H1 (cell line): Measurements from ENCODE around the gene FAIM2. TPM values are rescaled to one million over a fixed set of nuclear protein-coding genes. Genes with fewer than 3 reads are reported as not detected.

Experiments used
- CTCF ChIA-PET: fragments of 300-600 bp; sonication (Branson Sonifier 250); formaldehyde crosslinking; loops from one replicate; lab custom pipeline; 2021; ENCODE audit not compliant: partially characterized antibody; lab: Charles Lee
- POLR2A ChIA-PET: fragments of 300-600 bp; sonication (Branson Sonifier 250); formaldehyde crosslinking; loops from one replicate; lab custom pipeline; 2021; ENCODE audit warnings: inconsistent platforms; ENCODE audit not compliant: partially characterized antibody; lab: Charles Lee
- DNase-seq, 2 experiments: peaks; one replicate each; pipeline versions ENCODE4 v3.0.0 to v3.0.0-alpha.2; 2010 to 2022; ENCODE audit warnings: low spot score in 2 of 2, low read depth in 1 of 2, mixed read lengths in 1 of 2
- FAIRE-seq: peaks from 2 replicates; lab custom pipeline; 2011; peaks lifted over from hg19 to GRCh38; lab: Jason Lieb, UNC
- H2AFZ ChIP-seq: 2 replicates; pipeline ENCODE4 v1.8.1; 2012; ENCODE audit warnings: low read length, inconsistent platforms
- H2AK5ac ChIP-seq: 2 replicates; pipeline ENCODE4 v1.6.1; 2013; ENCODE audit warnings: low read depth, low read length
- H2BK120ac ChIP-seq: replicated peaks from 2 replicates; pipeline ENCODE3; 2013; ENCODE audit warnings: low read depth, low read length, inconsistent platforms
- H2BK12ac ChIP-seq: 2 replicates; pipeline ENCODE4 v1.6.1; 2013; ENCODE audit warnings: low read depth, low read length
- H2BK15ac ChIP-seq: 2 replicates; pipeline ENCODE4 v1.6.1; 2013; ENCODE audit warnings: low read length
- H2BK20ac ChIP-seq: 2 replicates; pipeline ENCODE4 v1.6.1; 2013; ENCODE audit warnings: low read length
- H2BK5ac ChIP-seq: 2 replicates; pipeline ENCODE4 v1.6.1; 2013; ENCODE audit warnings: low read depth, low read length
- H3K14ac ChIP-seq: 2 replicates; pipeline ENCODE4 v1.6.1; 2013; ENCODE audit warnings: inconsistent platforms; ENCODE audit not compliant: insufficient read length
- H3K18ac ChIP-seq: 2 replicates; pipeline ENCODE4 v1.6.1; 2013; ENCODE audit warnings: low read length; ENCODE audit errors: extremely low read depth
- H3K23ac ChIP-seq: 2 replicates; pipeline ENCODE4 v1.6.1; 2013; ENCODE audit warnings: inconsistent platforms; ENCODE audit not compliant: insufficient read length
- H3K23me2 ChIP-seq: 2 replicates; pipeline ENCODE4 v1.6.1; 2013; ENCODE audit warnings: low read depth, low read length
- H3K27ac ChIP-seq: 2 replicates; pipeline ENCODE4 v1.6.1; 2011; ENCODE audit warnings: low read depth, low read length, inconsistent platforms
- H3K27me3 ChIP-seq, 4 experiments: replicated peaks in 1 of 4; 1 replicate in 1 of 4; 2 replicates in 3 of 4; pipeline versions ENCODE4 v1.6.1 to v1.8.1; 2011 to 2013; ENCODE audit warnings: low read length in 3 of 4, mild to moderate bottlenecking in 3 of 4, inconsistent platforms in 2 of 4, mixed read lengths in 2 of 4, moderate library complexity in 1 of 4; ENCODE audit not compliant: control insufficient read depth in 3 of 4, insufficient read depth in 3 of 4; ENCODE audit errors: extremely low read depth in 1 of 4
- H3K36me3 ChIP-seq, 4 experiments: 2 replicates each; pipeline versions ENCODE4 v1.6.1 to v1.8.1; 2011 to 2013; ENCODE audit warnings: mild to moderate bottlenecking in 4 of 4, low read length in 3 of 4, moderate library complexity in 2 of 4, control low read depth in 1 of 4, inconsistent platforms in 1 of 4; ENCODE audit not compliant: insufficient read depth in 4 of 4, control insufficient read depth in 2 of 4
- H3K4ac ChIP-seq: replicated peaks from 2 replicates; pipeline ENCODE3; 2013; ENCODE audit warnings: low read length, low read depth, mixed read lengths, inconsistent platforms; ENCODE audit not compliant: insufficient read length
- H3K4me1 ChIP-seq, 4 experiments: replicated peaks in 1 of 4; 1 replicate in 1 of 4; 2 replicates in 3 of 4; pipeline versions ENCODE4 v1.6.1 to v1.8.1; 2011 to 2013; ENCODE audit warnings: low read length in 3 of 4, inconsistent platforms in 2 of 4, mixed read lengths in 1 of 4; ENCODE audit not compliant: insufficient read depth in 4 of 4, control insufficient read depth in 3 of 4
- H3K4me2 ChIP-seq, 2 experiments: 2 replicates each; pipeline versions ENCODE4 v1.6.1 to v1.8.1; 2011 to 2013; ENCODE audit warnings: low read depth in 2 of 2, low read length in 2 of 2, control low read depth in 1 of 2, inconsistent platforms in 1 of 2, mild to moderate bottlenecking in 1 of 2; ENCODE audit not compliant: insufficient read depth in 1 of 2
- H3K4me3 ChIP-seq, 4 experiments: fragments of 200-600, 300-600 bp in 1 of 4; sonication (generic), shearing (Covaris generic), sonication (Bioruptor Twin) in 1 of 4; 2 replicates each; pipeline versions ENCODE4 v1.5.1 to v1.8.1; 2011 to 2016; ENCODE audit warnings: low read length in 4 of 4, low read depth in 3 of 4, control low read depth in 2 of 4, inconsistent platforms in 2 of 4, mild to moderate bottlenecking in 2 of 4, mixed read lengths in 1 of 4, moderate library complexity in 1 of 4; ENCODE audit not compliant: insufficient read depth in 2 of 4; ENCODE audit errors: extremely low read depth in 1 of 4
- H3K56ac ChIP-seq: replicated peaks from 2 replicates; pipeline ENCODE3; 2013; ENCODE audit warnings: low read depth, mild to moderate bottlenecking, mixed read lengths, low read length, inconsistent platforms; ENCODE audit not compliant: insufficient read length
- H3K79me1 ChIP-seq: 2 replicates; pipeline ENCODE4 v1.6.1; 2013; ENCODE audit warnings: low read depth, low read length, control low read depth
- H3K79me2 ChIP-seq, 2 experiments: 2 replicates each; pipeline versions ENCODE4 v1.6.1 to v1.8.1; 2012 to 2013; ENCODE audit warnings: low read length in 2 of 2, mild to moderate bottlenecking in 2 of 2, inconsistent platforms in 1 of 2; ENCODE audit not compliant: insufficient read depth in 2 of 2, control insufficient read depth in 1 of 2
- H3K9ac ChIP-seq, 4 experiments: replicated peaks in 1 of 4; 1 replicate in 1 of 4; 2 replicates in 3 of 4; pipeline versions ENCODE4 v1.6.1 to v1.8.1; 2011 to 2013; ENCODE audit warnings: low read depth in 3 of 4, low read length in 3 of 4, control low read depth in 2 of 4, mild to moderate bottlenecking in 2 of 4, moderate library complexity in 2 of 4, inconsistent platforms in 1 of 4; ENCODE audit errors: extremely low read depth in 1 of 4
- H3K9me3 ChIP-seq, 2 experiments: 2 replicates each; pipeline versions ENCODE4 v1.6.1 to v1.8.1; 2012 to 2013; ENCODE audit warnings: mild to moderate bottlenecking in 2 of 2, moderate library complexity in 2 of 2, control low read depth in 1 of 2, inconsistent platforms in 1 of 2, low read depth in 1 of 2, low read length in 1 of 2, mixed read lengths in 1 of 2; ENCODE audit not compliant: insufficient read depth in 2 of 2
- H4K20me1 ChIP-seq, 2 experiments: replicated peaks in 1 of 2; 2 replicates each; pipeline versions ENCODE3 to v1.8.1; 2011 to 2013; ENCODE audit warnings: inconsistent platforms in 2 of 2, low read length in 2 of 2, mild to moderate bottlenecking in 1 of 2; ENCODE audit not compliant: insufficient read depth in 2 of 2, control insufficient read depth in 1 of 2
- H4K5ac ChIP-seq: 2 replicates; pipeline ENCODE4 v1.6.1; 2013; ENCODE audit warnings: low read length, low read depth, mixed read lengths, inconsistent platforms; ENCODE audit not compliant: insufficient read length
- H4K8ac ChIP-seq: 2 replicates; pipeline ENCODE4 v1.8.0; 2013; ENCODE audit warnings: mild to moderate bottlenecking, moderate library complexity, low read length, inconsistent platforms; ENCODE audit not compliant: insufficient read depth; ENCODE audit errors: extremely low read depth
- H4K91ac ChIP-seq: replicated peaks from 2 replicates; pipeline ENCODE3; 2013; ENCODE audit warnings: low read length, mixed read lengths, inconsistent platforms; ENCODE audit not compliant: insufficient read length
- CHD2 ChIP-seq: IDR thresholded peaks from 2 replicates; pipeline ENCODE4 v1.6.1; 2012; ENCODE audit warnings: low read length, improper control_type of control experiment
- GABPA ChIP-seq: IDR thresholded peaks from 2 replicates; pipeline ENCODE4 v1.6.1; 2011; ENCODE audit warnings: mild to moderate bottlenecking, low read length, moderate library complexity, borderline replicate concordance; ENCODE audit not compliant: insufficient read depth
- GTF2F1 ChIP-seq: IDR thresholded peaks from 2 replicates; pipeline ENCODE4 v1.6.1; 2012; ENCODE audit warnings: low read depth, low read length, improper control_type of control experiment, borderline replicate concordance
- MAX ChIP-seq: IDR thresholded peaks from 2 replicates; pipeline ENCODE4 v1.6.1; 2012; ENCODE audit warnings: inconsistent platforms
- SP4 ChIP-seq: IDR thresholded peaks from 2 replicates; pipeline ENCODE4 v1.6.1; 2012; ENCODE audit warnings: low read length, inconsistent platforms
- USF2 ChIP-seq: IDR thresholded peaks from 2 replicates; pipeline ENCODE4 v1.6.1; 2011; ENCODE audit warnings: low read length, improper control_type of control experiment
- ZNF274 ChIP-seq: IDR thresholded peaks from 2 replicates; pipeline ENCODE4 v1.7.0; 2012; ENCODE audit warnings: low read length, borderline replicate concordance; ENCODE audit errors: extremely low read depth
- WGBS, 2 experiments: shearing (Covaris generic) in 1 of 2; methylation state at CpG; one replicate each; pipeline versions ENCODE4 v1.1.6 to v1.1.7; 2013 to 2015; ENCODE audit warnings: low lambda C conversion rate in 2 of 2, mixed read lengths in 2 of 2, inconsistent platforms in 1 of 2, low coverage in 1 of 2, missing lambda C conversion rate in 1 of 2; ENCODE audit not compliant: insufficient replicate concordance in 2 of 2, insufficient coverage in 1 of 2, insufficient read length in 1 of 2; ENCODE audit errors: extremely low coverage in 1 of 2, missing lambda C conversion rate in 1 of 2; 5-methylcytosine and 5-hydroxymethylcytosine counted together
- polyA plus RNA-seq, 7 experiments: library from polyadenylated mRNA; depleted of rRNA in 3 of 7; stranded (reverse) in 5 of 7; unstranded in 2 of 7; fragments of >200 nt in 5 of 7; fragments of 200-250 nt in 2 of 7; gene quantifications; 1 replicate in 5 of 7; 2 replicates in 1 of 7; 4 replicates in 1 of 7; pipeline versions ENCODE4 v1.2.1 to v1.2.3, GENCODE V29; 2011 to 2013; ENCODE audit warnings: missing spikeins in 2 of 7, mixed read lengths in 2 of 7
- total RNA-seq: library from RNA; stranded (reverse); fragmentation: NEBNext Ultra II Directional; extraction: Animal tissue kit (Norgen Biotek cat#: 25700); gene quantifications from 2 replicates; pipeline ENCODE4 v1.2.1, GENCODE V29; 2021
- TF ChIP-seq, protein P1 (sequence below), 3 experiments: IDR thresholded peaks; 1 replicate in 2 of 3; 2 replicates in 1 of 3; pipeline versions ENCODE4 v1.5.1 to v1.6.1; 2011; ENCODE audit warnings: low read length in 3 of 3, mild to moderate bottlenecking in 3 of 3, inconsistent platforms in 2 of 3, low read depth in 1 of 3, moderate library complexity in 1 of 3; ENCODE audit not compliant: insufficient read depth in 1 of 3; ENCODE audit errors: control extremely low read depth in 1 of 3

The FAIM2 gene
- total and polyA plus RNA-seq, 2 of the 8 experiments (the other 6 are each of a cell fraction or from before 2014, with no cell fraction given): 0.89 to 1.3 TPM

DNA sequence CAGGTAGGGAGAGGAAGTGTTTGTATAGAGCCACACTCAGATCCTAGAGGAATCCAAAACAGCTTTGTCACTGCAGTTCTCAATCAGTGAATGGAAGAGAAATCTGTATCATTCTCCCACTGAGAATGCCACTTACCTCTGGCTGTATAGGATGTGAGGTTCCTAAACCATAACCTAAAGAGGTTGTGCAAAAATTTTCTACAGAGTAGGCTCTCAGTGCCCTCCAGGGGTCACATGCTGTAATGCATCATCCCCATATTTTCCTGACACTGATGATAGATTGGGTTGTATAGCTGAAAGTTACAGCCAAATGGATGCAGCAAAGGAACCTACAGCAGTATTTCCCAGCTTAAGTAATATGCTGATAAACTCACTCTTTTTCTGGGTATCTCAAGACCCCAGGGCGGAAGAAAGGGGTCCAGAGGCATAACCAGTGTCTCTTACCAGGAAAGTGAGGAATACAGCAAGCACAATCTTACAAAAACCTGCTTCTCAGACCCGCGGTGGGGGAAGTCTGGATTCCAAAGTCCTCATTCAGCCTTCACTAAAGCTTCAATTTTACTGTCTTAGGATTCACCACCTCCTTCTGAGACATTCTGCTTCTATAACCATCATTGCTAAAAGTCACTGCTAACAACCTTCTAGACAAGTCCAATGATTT is 64.6 kb downstream of the FAIM2 start:
- Histone ChIP-seq H4K91ac (no peak overlapping the region), H3K4me3 (no peak overlapping the region), H3K14ac (no peak overlapping the region), H2AFZ (no peak overlapping the region), H3K79me1 (no peaks in the 10 kb centered on the region), H2AK5ac (no peak overlapping the region), H2BK15ac (no peak overlapping the region), H2BK5ac (no peak overlapping the region), H3K23me2 (peaks cover 4% of the 10 kb centered on the region; the same call in 1 of the 2 replicates), H2BK20ac (no peak overlapping the region), H3K4me1 (peaks cover 2 to 5% (median 4%) of the 10 kb centered on the region in 4 experiments; a peak in 4 of 7 replicates), H3K18ac (no peak overlapping the region), H4K5ac (no peak overlapping the region), H4K8ac (no peak overlapping the region), H2BK120ac (no peak overlapping the region), H3K27me3 (no peaks in the 10 kb centered on the region), H3K9me3 (no peaks in the 10 kb centered on the region), H3K4ac (no peak overlapping the region), H4K20me1 (peaks cover 0 to 1% of the 10 kb centered on the region in 2 experiments), H3K56ac (no peak overlapping the region), H3K23ac (no peak overlapping the region), H3K79me2 (no peaks in the 10 kb centered on the region; a peak in 1 of 4 replicates), H3K27ac (no peak overlapping the region), H3K36me3 (no peaks in the 10 kb centered on the region), H3K9ac (no peak overlapping the region), H3K4me2 (no peak overlapping the region), H2BK12ac (no peak overlapping the region)
- FAIRE-seq (no peak), DNase-seq (no peak)
- WGBS, 2 experiments: 44% methylated on average over 3 of the region's 3 CpGs; no CpG with 5 or more reads in 1 of the 2 experiments
- ChIA-PET CTCF (interaction anchor here (0.7 to 6.0 kb wide), 39 partner anchors 8 to 251 kb away, joined by 3 to 119 read pairs (median 5); no protein-coding TSS in a partner anchor), POLR2A (interaction anchor here (0.7 to 3.2 kb wide), 7 partner anchors 10 to 318 kb away, joined by 3 to 26 read pairs (median 3); partner anchors contain the start of gene NCKAP5L)
- TF ChIP-seq, protein P1, sequence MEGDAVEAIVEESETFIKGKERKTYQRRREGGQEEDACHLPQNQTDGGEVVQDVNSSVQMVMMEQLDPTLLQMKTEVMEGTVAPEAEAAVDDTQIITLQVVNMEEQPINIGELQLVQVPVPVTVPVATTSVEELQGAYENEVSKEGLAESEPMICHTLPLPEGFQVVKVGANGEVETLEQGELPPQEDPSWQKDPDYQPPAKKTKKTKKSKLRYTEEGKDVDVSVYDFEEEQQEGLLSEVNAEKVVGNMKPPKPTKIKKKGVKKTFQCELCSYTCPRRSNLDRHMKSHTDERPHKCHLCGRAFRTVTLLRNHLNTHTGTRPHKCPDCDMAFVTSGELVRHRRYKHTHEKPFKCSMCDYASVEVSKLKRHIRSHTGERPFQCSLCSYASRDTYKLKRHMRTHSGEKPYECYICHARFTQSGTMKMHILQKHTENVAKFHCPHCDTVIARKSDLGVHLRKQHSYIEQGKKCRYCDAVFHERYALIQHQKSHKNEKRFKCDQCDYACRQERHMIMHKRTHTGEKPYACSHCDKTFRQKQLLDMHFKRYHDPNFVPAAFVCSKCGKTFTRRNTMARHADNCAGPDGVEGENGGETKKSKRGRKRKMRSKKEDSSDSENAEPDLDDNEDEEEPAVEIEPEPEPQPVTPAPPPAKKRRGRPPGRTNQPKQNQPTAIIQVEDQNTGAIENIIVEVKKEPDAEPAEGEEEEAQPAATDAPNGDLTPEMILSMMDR (IDR thresholded peaks at IDR 0.05; ENCODE audit: control extremely low read depth in 1 of 3, insufficient read depth in 1 of 3, low read depth in 1 of 3, low read length in 3 of 3): peak in 2 of 3 experiments; percentile 77 to 81; a peak in 3 of 4 replicates
- no peak for TF ChIP-seq MAX
- no peak for TF ChIP-seq CHD2
- TF ChIP-seq GABPA: no peak
- no peak for TF ChIP-seq GTF2F1
- TF ChIP-seq USF2: no peak
- no peak for TF ChIP-seq ZNF274
- TF ChIP-seq SP4: no peak
